Osteoblast (primary cell): ENCODE results near the gene AMMECR1. TPM values are rescaled to one million over a fixed set of nuclear protein-coding genes. Genes with fewer than 3 reads are reported as not detected.

Experiments
- DNase-seq: peaks from one replicate; pipeline ENCODE4 v3.0.0; 2011; ENCODE audit warnings: low spot score, mixed read lengths; ENCODE audit not compliant: insufficient read length; ENCODE audit errors: missing footprints
- H2AFZ ChIP-seq: 2 replicates; pipeline ENCODE4 v1.6.0; 2011; ENCODE audit warnings: mild to moderate bottlenecking, low read length
- H3K27ac ChIP-seq: 2 replicates; pipeline ENCODE4 v1.5.1; 2011; ENCODE audit warnings: mild to moderate bottlenecking, low read depth, low read length, moderate library complexity
- H3K27me3 ChIP-seq: 2 replicates; pipeline ENCODE4 v1.6.0; 2012; ENCODE audit warnings: mild to moderate bottlenecking, control low read depth, inconsistent platforms, low read length, moderate library complexity; ENCODE audit not compliant: insufficient read depth
- H3K36me3 ChIP-seq: 2 replicates; pipeline ENCODE4 v1.5.1; 2011; ENCODE audit warnings: mild to moderate bottlenecking, low read length, control low read depth, moderate library complexity; ENCODE audit not compliant: insufficient read depth
- H3K4me1 ChIP-seq: 2 replicates; pipeline ENCODE4 v1.5.1; 2011; ENCODE audit warnings: mild to moderate bottlenecking, low read length, control low read depth, moderate library complexity; ENCODE audit not compliant: insufficient read depth
- H3K4me2 ChIP-seq: 2 replicates; pipeline ENCODE4 v1.6.0; 2011; ENCODE audit warnings: mild to moderate bottlenecking, low read length; ENCODE audit not compliant: insufficient read depth
- H3K4me3 ChIP-seq: fragments of 200-600 bp; sonication (generic); 3 replicates; pipeline ENCODE4 v1.5.1; 2012; ENCODE audit warnings: mild to moderate bottlenecking, low read length, inconsistent platforms; ENCODE audit not compliant: insufficient read depth
- H3K79me2 ChIP-seq: 2 replicates; pipeline ENCODE4 v1.6.0; 2012; ENCODE audit warnings: mild to moderate bottlenecking, low read length, control low read depth, inconsistent platforms; ENCODE audit not compliant: insufficient read depth
- H3K9me3 ChIP-seq: 2 replicates; pipeline ENCODE4 v1.5.1; 2011; ENCODE audit warnings: low read depth, low read length, control low read depth
- H4K20me1 ChIP-seq: 2 replicates; pipeline ENCODE4 v1.6.0; 2012; ENCODE audit warnings: mild to moderate bottlenecking, low read length, control low read depth; ENCODE audit not compliant: insufficient read depth
- total RNA-seq: library from RNA; depleted of rRNA; stranded (reverse); fragments of >200 nt; gene quantifications from 2 replicates; pipeline ENCODE4 v1.2.3, GENCODE V29; 2012
- TF ChIP-seq, protein P1 (sequence below): IDR thresholded peaks from 2 replicates; pipeline ENCODE4 v1.5.1; 2011; ENCODE audit warnings: mild to moderate bottlenecking, low read depth, low read length, moderate library complexity; ENCODE audit errors: extremely low read depth

The AMMECR1 gene
- total RNA-seq, 1 donor, result 14.5 TPM

DNA sequence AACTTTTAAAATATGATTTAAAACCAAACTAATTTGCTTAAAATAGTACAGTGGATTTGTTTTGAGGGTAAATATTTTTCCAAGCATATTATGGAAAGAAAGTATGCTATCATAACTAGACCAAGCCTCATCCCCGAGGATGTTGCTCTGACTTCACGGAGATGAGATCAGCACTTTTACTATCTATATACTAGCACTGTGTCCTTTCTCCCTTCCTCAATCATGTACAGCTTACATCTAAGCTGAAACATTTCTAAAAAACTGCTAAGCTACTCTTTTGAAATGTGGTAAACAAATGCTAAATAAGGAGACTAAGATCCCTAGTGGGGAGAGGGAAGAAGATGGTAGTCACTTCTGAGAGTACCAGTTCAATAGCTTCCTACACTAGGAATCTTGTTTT lies 23.8 kb downstream of the AMMECR1 start:
- no peak for DNase-seq
- H3K79me2 ChIP-seq, result peaks cover 23% of the 10 kb centered on the region

DNA sequence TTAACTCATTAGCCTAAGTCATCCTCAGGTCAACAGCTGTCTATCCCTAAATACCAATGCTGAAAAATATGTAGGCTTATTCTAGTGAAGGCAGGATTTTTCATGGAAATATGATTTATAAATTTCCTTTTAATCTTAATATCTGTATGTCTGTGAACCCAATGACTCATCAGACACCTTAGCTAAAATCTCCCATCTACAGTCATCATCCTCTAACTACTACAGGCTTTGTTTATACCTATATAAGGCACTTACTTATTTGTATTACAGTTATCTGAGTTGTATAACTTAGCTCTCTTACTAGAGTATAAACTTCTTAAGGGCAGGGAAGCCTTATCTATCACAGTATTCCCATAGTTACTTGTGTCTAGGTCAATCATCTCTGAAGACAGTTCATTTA lies 24.2 kb downstream of the AMMECR1 start:
- Histone ChIP-seq H4K20me1 (no peaks in the 10 kb centered on the region), H2AFZ (no peak overlapping the region), H3K9me3 (no peaks in the 10 kb centered on the region), H3K27ac (no peak overlapping the region), H3K79me2 (peaks cover 27% of the 10 kb centered on the region), H3K4me1 (no peaks in the 10 kb centered on the region), H3K27me3 (peaks cover 2% of the 10 kb centered on the region), H3K4me2 (no peak overlapping the region), H3K36me3 (no peaks in the 10 kb centered on the region), H3K4me3 (no peak overlapping the region)
- no peak for DNase-seq
- TF ChIP-seq, protein P1, sequence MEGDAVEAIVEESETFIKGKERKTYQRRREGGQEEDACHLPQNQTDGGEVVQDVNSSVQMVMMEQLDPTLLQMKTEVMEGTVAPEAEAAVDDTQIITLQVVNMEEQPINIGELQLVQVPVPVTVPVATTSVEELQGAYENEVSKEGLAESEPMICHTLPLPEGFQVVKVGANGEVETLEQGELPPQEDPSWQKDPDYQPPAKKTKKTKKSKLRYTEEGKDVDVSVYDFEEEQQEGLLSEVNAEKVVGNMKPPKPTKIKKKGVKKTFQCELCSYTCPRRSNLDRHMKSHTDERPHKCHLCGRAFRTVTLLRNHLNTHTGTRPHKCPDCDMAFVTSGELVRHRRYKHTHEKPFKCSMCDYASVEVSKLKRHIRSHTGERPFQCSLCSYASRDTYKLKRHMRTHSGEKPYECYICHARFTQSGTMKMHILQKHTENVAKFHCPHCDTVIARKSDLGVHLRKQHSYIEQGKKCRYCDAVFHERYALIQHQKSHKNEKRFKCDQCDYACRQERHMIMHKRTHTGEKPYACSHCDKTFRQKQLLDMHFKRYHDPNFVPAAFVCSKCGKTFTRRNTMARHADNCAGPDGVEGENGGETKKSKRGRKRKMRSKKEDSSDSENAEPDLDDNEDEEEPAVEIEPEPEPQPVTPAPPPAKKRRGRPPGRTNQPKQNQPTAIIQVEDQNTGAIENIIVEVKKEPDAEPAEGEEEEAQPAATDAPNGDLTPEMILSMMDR, result no peak

More for the DNA sequence above, 23.8 kb downstream of the AMMECR1 start:
- H3K27me3 ChIP-seq, result peaks cover 2% of the 10 kb centered on the region
- H3K36me3 ChIP-seq, result no peaks in the 10 kb centered on the region
- H4K20me1 ChIP-seq, result no peaks in the 10 kb centered on the region
- H3K4me2 ChIP-seq, result no peak overlapping the region
- TF ChIP-seq, protein P1, result no peak
- no peaks in the 10 kb centered on the region for H3K4me1 ChIP-seq
- no peak overlapping the region for H2AFZ ChIP-seq
- H3K27ac ChIP-seq, result no peak overlapping the region
- no peaks in the 10 kb centered on the region for H3K9me3 ChIP-seq
- H3K4me3 ChIP-seq, result no peak overlapping the region

DNA sequence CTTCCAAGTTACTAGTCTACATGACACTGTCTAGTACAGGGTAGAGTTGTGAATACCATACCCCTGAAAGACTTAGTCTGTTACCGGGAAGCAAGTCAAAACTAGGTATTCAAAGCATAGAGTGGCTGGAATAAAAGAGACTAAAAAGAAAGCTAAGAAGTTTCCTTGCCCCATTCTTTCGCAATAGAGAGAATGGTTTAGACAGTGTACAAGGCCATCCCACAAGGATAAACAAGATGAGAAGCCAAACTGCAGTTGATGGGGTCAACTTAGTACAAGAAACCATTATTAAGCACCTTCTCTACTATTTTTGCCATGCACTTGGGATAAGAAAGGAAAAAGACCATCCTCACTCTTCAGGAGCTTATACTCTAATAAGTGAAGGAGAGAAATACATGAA lies 30.3 kb downstream of the AMMECR1 start:
- TF ChIP-seq, protein P1, result no peak
- peaks cover 2% of the 10 kb centered on the region for H3K27me3 ChIP-seq
- no peak overlapping the region for H3K4me2 ChIP-seq
- H3K36me3 ChIP-seq, result no peaks in the 10 kb centered on the region
- H3K4me1 ChIP-seq, result peaks cover 24% of the 10 kb centered on the region
- H3K4me3 ChIP-seq, result no peak overlapping the region
- H3K27ac ChIP-seq, result peak overlapping the region; percentile 30
- DNase-seq, result no peak
- H3K9me3 ChIP-seq, result no peaks in the 10 kb centered on the region
- H2AFZ ChIP-seq, result no peak overlapping the region
- H4K20me1 ChIP-seq, result no peaks in the 10 kb centered on the region
- peaks cover 42% of the 10 kb centered on the region for H3K79me2 ChIP-seq

DNA sequence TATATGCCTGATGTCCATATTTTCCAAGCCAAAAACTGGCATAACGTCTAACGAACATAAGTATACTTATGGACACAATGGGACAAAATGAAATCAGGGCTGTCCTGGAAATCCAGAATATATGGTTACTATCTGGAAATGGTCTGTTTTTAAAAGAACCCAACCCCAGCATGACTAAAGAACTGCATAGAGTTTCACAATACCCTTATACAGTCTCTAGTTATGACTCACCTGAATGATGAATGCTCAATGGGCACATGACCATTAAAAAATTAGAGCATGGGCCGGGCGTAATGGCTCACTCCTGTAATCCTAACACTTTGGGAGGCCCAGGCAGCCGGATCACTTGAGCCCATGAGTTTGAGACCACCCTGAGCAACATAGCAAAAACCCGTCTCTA lies 31.8 kb downstream of the AMMECR1 start:
- Histone ChIP-seq H3K79me2 (peaks cover 48% of the 10 kb centered on the region), H3K27ac (peak overlapping the region; percentile 96), H3K4me2 (peak overlapping the region; percentile 19), H3K4me1 (peaks cover 29% of the 10 kb centered on the region), H3K9me3 (no peaks in the 10 kb centered on the region), H4K20me1 (no peaks in the 10 kb centered on the region), H3K27me3 (peaks cover 2% of the 10 kb centered on the region), H3K36me3 (no peaks in the 10 kb centered on the region), H3K4me3 (no peak overlapping the region), H2AFZ (no peak overlapping the region)
- TF ChIP-seq, protein P1, result no peak
- no peak for DNase-seq
